Measurements from ENCODE around the gene KLHL28. TPM values are rescaled to one million over a fixed set of nuclear protein-coding genes. Genes with fewer than 3 reads are reported as not detected.
"Not testable (repeated sequence)": the region's sequence is repeated elsewhere in the genome, so short reads cannot be mapped to it uniquely, and the experiment has no call there.

Gene KLHL28
- total RNA-seq, 1 donor from 2014 or later, result 14.7 TPM

DNA sequence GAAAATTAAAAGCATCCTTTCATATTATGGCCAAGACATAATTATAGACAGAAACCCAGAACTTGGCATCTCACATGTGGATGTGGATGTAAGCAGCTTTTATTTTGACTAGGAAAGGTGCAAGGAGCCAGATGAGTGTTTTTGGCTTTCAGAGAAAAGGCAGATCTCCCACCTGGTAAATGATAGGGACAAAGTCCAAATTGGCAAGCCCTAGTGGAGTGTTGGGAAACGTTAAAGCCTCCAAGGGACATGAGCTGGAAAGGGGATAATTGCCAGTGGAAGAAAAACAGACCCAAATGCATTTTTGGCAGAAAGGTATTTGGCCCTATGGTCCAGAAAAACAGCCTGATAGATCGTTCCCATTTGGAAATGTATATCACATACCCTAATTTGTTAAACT, 60.1 kb downstream of the KLHL28 start:
- Mint-ChIP-seq H3K27ac (no peak overlapping the region), H3K4me1 (peaks cover 10% of the 10 kb centered on the region), H3K4me3 (no peak overlapping the region), H3K36me3 (ENCODE audit: low read depth) (no peaks in the 10 kb centered on the region), H3K9me3 (no peaks in the 10 kb centered on the region), H3K27me3 (no peaks in the 10 kb centered on the region)
- intact Hi-C loops (cut with micrococcal nuclease), result no loop called here
- no peak for DNase-seq

DNA sequence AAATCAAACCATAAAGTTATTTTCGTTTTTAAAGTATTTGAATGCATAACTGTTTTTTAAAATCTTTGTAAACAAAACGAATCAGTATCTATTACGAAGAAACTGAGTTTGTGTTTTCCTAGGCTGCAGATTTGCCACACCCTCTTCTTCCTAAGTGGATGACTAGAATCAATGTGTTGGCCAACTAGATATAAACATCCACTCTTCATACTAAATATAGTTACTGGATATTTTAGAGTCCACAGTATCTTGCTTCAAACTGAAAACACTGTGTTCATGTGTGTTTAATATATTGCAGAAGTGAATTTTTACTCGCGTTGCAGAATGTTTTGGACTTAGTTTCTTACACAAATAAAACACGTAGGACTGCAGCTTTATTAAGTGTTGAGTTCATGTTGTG, 63.2 kb downstream of the KLHL28 start:
- Mint-ChIP-seq H3K4me3 (peak overlapping the region; percentile 86), H3K27ac (no peak overlapping the region), H3K27me3 (no peaks in the 10 kb centered on the region), H3K9me3 (no peaks in the 10 kb centered on the region), H3K4me1 (peaks cover 10% of the 10 kb centered on the region), H3K36me3 (ENCODE audit: low read depth) (no peaks in the 10 kb centered on the region)
- DNase-seq, result no peak
- intact Hi-C loops (cut with micrococcal nuclease), result loop anchor here (5.0 kb wide), 1 partner anchor 369 kb away; no protein-coding TSS in a partner anchor

DNA sequence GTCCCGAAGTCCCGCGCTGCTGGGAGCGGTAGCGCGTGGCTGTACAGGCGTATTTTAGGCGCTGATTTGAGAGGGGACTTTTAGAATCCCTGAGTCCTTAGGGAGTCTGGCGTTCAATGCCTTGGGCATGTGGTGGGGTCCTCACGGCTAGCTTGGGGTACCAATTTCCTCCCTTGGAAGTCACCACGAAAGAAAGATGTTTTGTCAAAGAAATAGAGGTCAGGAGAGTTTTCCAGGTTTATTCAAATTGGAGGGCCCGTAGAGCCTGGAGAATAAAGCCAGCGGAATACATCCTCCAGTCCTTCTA, 63.9 kb downstream of the KLHL28 start:
- no peaks in the 10 kb centered on the region for H3K27me3 Mint-ChIP-seq
- H3K4me1 Mint-ChIP-seq, result peaks cover 10% of the 10 kb centered on the region
- peak overlapping the region; percentile 14 for H3K27ac Mint-ChIP-seq
- DNase-seq, result no peak
- H3K36me3 Mint-ChIP-seq (ENCODE audit: low read depth), result no peaks in the 10 kb centered on the region
- H3K9me3 Mint-ChIP-seq, result no peaks in the 10 kb centered on the region
- H3K4me3 Mint-ChIP-seq, result peak overlapping the region; percentile 86
- intact Hi-C loops (cut with micrococcal nuclease), result loop anchor here (1.0 to 5.0 kb wide), 6 partner anchors 15 to 370 kb away; partner anchors contain the start of genes FKBP3, MIS18BP1, PRPF39 and TOGARAM1

DNA sequence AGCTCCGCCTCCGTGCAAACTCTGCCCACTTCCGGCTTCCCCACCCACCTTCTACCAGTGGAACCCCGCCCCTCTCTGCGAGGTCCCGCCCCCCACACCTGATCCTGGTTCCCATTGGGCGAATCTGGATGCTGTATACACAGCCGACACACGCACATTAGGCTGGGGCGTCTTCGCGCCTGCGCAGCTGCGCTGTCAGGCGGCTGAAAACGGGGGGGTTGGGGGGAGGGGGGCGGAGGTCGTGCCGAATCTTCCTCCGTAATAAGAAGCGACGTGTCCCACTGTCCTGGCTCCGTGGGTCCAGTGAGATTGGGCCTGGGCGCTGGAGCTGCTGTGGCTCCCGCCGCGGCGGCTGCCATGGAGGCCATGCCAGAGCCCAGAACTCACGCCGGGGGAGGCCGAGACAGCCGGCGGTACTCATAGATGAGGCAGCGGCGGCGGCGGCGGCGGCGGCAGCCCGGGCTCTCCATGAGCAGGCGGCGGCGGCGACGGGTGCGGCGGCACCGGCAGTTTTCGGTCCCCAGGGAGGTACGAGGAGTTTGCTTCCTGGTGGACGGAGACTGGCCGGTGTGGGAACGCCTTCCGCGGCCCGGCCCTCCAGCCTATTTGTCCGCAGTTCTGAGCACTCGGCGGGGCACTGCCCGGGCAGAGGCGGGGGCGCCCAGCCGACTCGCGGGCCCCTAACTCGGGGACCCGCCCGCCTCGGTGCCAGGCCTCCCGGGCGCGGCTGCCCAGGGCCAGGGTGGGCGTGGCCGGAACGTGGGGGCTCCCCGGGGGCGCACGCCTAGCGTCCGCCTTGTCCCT, 64.5 kb downstream of the KLHL28 start:
- peaks cover 10% of the 10 kb centered on the region for H3K4me1 Mint-ChIP-seq
- DNase-seq, result peak; percentile 96
- no peaks in the 10 kb centered on the region for H3K36me3 Mint-ChIP-seq (ENCODE audit: low read depth)
- intact Hi-C loops (cut with micrococcal nuclease), result loop anchor here (1.0 to 5.0 kb wide), 6 partner anchors 16 to 370 kb away; partner anchors contain the start of genes FKBP3, MIS18BP1, PRPF39 and TOGARAM1
- H3K4me3 Mint-ChIP-seq, result peak overlapping the region; percentile 86
- H3K27ac Mint-ChIP-seq, result peak overlapping the region; percentile 93
- peaks cover under 1% of the 10 kb centered on the region for H3K9me3 Mint-ChIP-seq
- no peaks in the 10 kb centered on the region for H3K27me3 Mint-ChIP-seq

DNA sequence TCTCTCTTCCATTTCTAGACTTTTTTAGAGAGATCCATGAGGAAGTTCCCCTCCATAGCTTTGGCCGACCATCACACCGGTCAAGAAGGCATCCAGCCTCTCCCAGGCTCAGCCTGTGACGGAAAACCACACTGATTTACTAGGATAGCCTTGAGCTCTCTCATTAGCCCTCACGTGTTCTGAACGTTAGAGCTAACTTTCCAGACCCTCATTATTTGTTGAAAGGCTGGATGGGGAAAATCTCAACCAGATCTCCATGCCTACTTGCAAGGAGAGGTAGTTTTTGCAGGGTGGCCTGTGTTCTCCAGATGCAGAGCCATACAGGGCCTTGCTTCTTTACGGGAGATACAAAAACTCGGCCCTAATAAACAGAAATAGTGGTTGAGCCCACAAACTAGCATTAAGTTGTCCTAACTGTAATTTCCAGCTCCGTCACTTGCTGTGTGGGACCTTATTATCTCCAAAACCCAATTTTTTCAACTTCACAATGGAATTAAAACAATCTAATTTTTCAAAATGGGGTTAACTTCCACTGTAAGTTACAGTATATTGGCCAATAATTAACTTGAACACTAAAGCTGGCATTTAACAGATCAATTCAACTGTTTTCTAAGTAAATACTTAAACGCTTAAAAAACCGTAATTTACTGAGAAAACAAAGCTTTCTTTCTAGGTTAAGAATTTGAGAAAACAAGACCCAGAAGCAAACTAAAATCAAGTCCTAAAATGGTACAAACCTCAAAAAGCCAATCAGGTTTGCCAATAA, 65.3 kb downstream of the KLHL28 start:
- intact Hi-C loops (cut with micrococcal nuclease), result loop anchor here (1.0 to 5.0 kb wide), 6 partner anchors 16 to 371 kb away; partner anchors contain the start of genes FKBP3, MIS18BP1, PRPF39 and TOGARAM1
- Mint-ChIP-seq H3K4me1 (peaks cover 16% of the 10 kb centered on the region), H3K9me3 (peaks cover 6% of the 10 kb centered on the region), H3K27ac (peak overlapping the region; percentile 93), H3K27me3 (no peaks in the 10 kb centered on the region), H3K4me3 (peak overlapping the region; percentile 86), H3K36me3 (ENCODE audit: low read depth) (no peaks in the 10 kb centered on the region)
- DNase-seq, result no peak

DNA sequence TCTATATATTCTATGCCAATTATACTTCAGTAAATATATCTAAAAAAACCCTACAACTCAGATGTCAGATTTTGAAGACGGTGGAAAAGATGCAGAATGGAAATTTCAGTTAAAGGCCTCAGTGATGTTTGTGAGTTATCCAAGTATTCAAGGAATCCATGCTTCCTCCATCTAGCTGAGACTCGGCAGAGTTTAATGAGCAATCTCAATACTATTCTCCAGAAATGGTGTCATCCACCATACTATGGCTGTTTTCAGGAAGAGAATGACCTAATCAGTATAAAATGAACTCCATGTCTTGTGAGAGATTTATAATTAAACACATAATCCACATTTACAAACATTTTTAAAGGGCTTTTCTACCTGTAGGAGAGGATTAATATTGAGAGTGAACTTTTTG, 66.0 kb downstream of the KLHL28 start:
- H3K27me3 Mint-ChIP-seq, result no peaks in the 10 kb centered on the region
- H3K27ac Mint-ChIP-seq, result no peak overlapping the region
- peaks cover 8% of the 10 kb centered on the region for H3K9me3 Mint-ChIP-seq
- H3K4me1 Mint-ChIP-seq, result peaks cover 16% of the 10 kb centered on the region
- DNase-seq, result no peak
- intact Hi-C loops (cut with micrococcal nuclease), result loop anchor here (2.0 to 5.0 kb wide), 2 partner anchors 17 to 372 kb away; no protein-coding TSS in a partner anchor
- H3K4me3 Mint-ChIP-seq, result no peak overlapping the region
- no peaks in the 10 kb centered on the region for H3K36me3 Mint-ChIP-seq (ENCODE audit: low read depth)

DNA sequence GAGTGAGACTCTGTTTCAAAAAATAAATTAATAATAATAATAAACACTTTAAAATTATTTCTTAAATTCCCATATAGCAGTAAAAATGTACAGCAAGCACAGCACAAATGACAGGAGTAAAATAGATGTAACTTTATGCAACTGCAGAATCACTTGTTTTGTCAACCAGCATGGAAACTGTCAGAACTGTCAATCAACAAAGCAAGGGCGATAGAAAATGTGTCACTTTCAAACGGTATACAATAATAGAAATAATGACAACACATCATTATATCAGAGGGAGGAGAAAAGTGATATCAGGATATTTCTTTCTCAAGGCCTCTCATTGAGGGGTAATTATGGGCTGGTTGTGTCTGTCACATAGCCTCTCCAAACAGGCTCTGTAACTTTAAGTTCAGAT, 68.2 kb downstream of the KLHL28 start:
- intact Hi-C loops (cut with micrococcal nuclease), result no loop called here
- H3K27me3 Mint-ChIP-seq, result no peaks in the 10 kb centered on the region
- H3K27ac Mint-ChIP-seq, result no peak overlapping the region
- H3K9me3 Mint-ChIP-seq, result peaks cover 13% of the 10 kb centered on the region
- no peak overlapping the region for H3K4me3 Mint-ChIP-seq
- DNase-seq, result no peak
- H3K4me1 Mint-ChIP-seq, result peaks cover 13% of the 10 kb centered on the region
- H3K36me3 Mint-ChIP-seq (ENCODE audit: low read depth), result no peaks in the 10 kb centered on the region

DNA sequence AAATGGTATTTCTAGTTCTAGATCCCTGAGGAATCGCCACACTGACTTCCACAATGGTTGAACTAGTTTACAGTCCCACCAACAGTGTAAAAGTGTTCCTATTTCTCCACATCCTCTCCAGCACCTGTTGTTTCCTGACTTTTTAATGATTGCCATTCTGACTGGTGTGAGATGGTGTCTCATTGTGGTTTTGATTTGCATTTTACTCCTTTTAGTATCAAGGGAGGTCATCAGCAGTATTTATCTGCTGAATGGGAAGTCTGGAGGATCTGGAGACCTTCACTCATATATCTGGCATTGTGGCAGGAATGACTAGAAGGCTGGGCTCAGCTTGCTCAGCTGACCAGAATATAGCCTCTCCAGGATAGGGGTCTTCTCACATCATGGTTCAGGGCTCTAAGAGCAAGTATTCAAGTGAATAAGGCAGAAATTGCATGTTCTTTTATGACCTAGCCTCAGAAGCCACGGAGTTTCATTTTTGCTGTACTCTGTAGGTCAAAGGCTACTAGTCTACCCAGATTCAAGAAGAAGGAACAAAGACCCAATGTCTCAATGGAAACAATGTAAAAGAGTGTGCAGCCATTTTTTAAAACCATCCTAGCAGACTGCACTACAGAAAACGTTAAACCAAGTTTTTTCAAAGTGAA, 69.9 kb downstream of the KLHL28 start:
- intact Hi-C loops (cut with micrococcal nuclease); H3K4me3 Mint-ChIP-seq; H3K4me1 Mint-ChIP-seq; H3K27me3 Mint-ChIP-seq; H3K36me3 Mint-ChIP-seq (ENCODE audit: low read depth); H3K27ac Mint-ChIP-seq: not testable (repeated sequence)
- DNase-seq, result peak; percentile 57
- H3K9me3 Mint-ChIP-seq, result peaks cover 18% of the 10 kb centered on the region

DNA sequence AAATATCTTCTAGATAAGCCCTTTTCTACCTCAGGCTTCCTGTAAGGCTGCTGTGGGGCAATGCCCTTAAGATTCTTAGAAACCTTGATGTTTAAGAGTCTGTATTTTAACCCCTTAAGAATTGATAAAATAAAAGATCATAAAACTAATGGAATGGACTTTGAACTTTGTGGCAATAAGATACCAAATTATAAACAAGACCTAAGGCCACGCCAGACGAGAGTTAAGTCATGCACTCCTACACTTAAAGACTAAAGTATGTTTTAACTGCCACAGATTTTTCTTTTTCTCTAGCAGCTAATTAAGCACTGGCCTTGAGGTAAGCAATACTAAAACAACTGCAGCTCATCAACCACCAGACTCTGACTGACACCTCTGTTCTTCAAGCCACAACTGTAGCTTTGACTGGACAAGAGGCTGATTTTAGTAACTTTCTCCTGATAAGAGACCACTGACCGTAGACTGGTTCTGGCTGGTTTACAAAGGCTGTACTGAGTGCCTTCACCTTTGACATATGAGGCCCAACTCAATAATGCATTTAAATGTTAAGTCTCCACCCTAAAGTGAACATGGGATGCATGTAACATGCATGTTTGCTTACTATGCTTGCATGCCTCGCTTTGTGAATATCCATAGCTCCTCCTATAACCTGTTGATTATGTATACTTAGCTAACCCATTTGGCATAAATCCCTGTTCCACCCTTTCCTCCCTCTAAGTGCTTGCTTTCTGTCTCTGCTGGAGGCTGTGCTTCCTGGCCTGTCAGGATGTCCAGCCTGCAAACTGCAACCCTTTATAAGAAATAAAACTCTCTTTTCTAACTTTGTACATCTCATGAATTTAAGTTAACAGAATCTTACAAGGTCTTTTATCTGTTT, 71.9 kb downstream of the KLHL28 start:
- Mint-ChIP-seq H3K27me3 (no peaks in the 10 kb centered on the region), H3K4me3 (no peak overlapping the region), H3K36me3 (ENCODE audit: low read depth) (no peaks in the 10 kb centered on the region), H3K27ac (no peak overlapping the region), H3K4me1 (peaks cover 5% of the 10 kb centered on the region), H3K9me3 (peaks cover 18% of the 10 kb centered on the region)
- DNase-seq, result no peak
- intact Hi-C loops (cut with micrococcal nuclease), result no loop called here

DNA sequence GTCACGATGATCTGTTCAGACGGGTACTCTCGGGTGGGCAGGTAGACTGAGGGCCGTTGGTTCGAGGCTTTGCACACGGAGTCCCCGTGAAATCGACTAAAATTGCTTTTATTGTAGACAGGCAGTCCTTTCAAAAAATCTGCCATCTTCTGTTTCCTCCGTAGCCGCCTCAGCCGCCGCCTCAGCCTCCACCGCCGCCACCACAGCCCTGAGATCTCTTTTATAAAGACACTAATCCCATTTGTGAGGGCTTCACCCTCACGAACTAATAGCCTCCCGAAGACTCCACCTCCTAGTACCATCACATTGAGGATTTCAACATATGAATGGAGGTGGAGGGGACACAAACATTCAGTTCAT, 74.2 kb downstream of the KLHL28 start:
- Mint-ChIP-seq H3K36me3 (ENCODE audit: low read depth) (no peaks in the 10 kb centered on the region), H3K27me3 (no peaks in the 10 kb centered on the region), H3K27ac (no peak overlapping the region), H3K9me3 (peaks cover 27% of the 10 kb centered on the region), H3K4me3 (no peak overlapping the region), H3K4me1 (peaks cover 5% of the 10 kb centered on the region)
- no peak for DNase-seq
- intact Hi-C loops (cut with micrococcal nuclease), result no loop called here

DNA sequence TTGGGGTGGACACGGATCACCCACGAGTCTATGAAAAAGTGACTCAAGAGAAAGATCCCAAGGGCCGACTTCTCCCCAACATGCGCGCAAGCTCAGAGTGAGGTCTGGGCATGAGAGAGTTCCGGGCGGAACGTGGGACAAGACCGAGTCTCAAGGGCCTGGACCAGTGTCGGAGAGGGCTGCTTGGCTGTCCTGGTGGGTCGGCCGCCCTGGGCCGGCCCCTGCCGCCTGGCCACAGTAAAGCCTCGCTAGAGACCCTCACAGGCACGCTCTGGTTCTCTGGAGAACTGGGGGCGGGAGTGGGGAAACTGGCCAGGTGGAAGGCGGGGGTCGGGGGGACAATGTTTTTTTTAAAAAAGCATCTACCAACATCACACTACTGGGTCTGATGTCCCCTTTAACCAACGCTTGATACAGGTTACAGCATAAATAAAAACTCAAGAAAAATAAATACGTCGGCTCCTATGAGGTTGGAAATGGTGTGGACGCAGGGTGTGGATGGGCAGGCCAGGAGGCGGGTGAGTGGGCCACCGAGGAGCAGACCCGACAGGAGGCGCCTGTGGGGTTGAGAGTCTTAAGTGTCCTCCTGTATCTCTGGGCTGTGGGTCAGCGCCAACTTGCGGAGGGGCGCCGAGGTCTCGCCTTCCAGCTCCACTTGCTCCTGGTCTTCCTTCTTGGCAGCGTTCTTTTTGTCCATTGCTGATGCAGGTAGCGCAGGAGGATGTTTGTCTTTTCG, 74.7 kb downstream of the KLHL28 start:
- H3K9me3 Mint-ChIP-seq, result peaks cover 30% of the 10 kb centered on the region
- H3K4me1 Mint-ChIP-seq, result peaks cover 3% of the 10 kb centered on the region
- DNase-seq, result no peak
- intact Hi-C loops (cut with micrococcal nuclease), result no loop called here
- no peaks in the 10 kb centered on the region for H3K36me3 Mint-ChIP-seq (ENCODE audit: low read depth)
- no peaks in the 10 kb centered on the region for H3K27me3 Mint-ChIP-seq
- H3K4me3 Mint-ChIP-seq, result no peak overlapping the region
- no peak overlapping the region for H3K27ac Mint-ChIP-seq

DNA sequence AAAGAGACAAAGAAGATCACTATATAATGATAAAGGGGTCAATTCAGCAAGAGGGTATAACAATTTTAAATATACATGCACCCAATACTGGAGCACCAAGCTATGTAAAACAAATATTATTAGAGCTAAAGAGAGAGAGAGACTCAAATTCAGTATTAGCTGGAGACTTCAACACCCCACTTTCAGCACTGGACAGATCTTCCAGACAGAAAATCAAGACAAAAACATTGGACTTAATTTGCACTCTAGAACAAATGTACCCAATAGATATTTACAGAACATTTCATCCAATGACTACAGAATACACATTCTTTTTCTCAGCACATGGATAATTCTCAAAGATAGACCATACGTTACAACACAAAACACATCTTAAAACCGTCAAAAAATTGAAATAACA, 81.0 kb downstream of the KLHL28 start:
- intact Hi-C loops (cut with micrococcal nuclease), result no loop called here
- no peak for DNase-seq
- H3K4me1 Mint-ChIP-seq, result no peaks in the 10 kb centered on the region
- no peaks in the 10 kb centered on the region for H3K27me3 Mint-ChIP-seq
- no peak overlapping the region for H3K4me3 Mint-ChIP-seq
- H3K27ac Mint-ChIP-seq, result no peak overlapping the region
- H3K9me3 Mint-ChIP-seq, result peaks cover 22% of the 10 kb centered on the region
- no peaks in the 10 kb centered on the region for H3K36me3 Mint-ChIP-seq (ENCODE audit: low read depth)

All from activated CD4-positive, alpha-beta T cell treated with anti-CD3 and anti-CD28 coated beads, Interleukin-2, amount 10 ng/mL, durations not matched to agents 24 days and 14 days (primary cell).